Testis (tissue), 2 donors: ENCODE data around the gene LTBR.

Experiments used
- CTCF ChIP-seq, 3 experiments: fragments of 450-650 bp in 2 of 3; fragments of 200-600 bp in 1 of 3; sonication (generic) in 1 of 3; IDR thresholded peaks; one replicate each; pipeline ENCODE4 v1.5.1; 2016 to 2019; ENCODE audit warnings: antibody characterized with exemption in 3 of 3, mild to moderate bottlenecking in 2 of 3, moderate library complexity in 1 of 3
- POLR2A ChIP-seq: fragments of 450-650 bp; IDR thresholded peaks from one replicate; pipeline ENCODE4 v1.6.1; 2017; ENCODE audit warnings: antibody characterized with exemption, mild to moderate bottlenecking, moderate library complexity

DNA sequence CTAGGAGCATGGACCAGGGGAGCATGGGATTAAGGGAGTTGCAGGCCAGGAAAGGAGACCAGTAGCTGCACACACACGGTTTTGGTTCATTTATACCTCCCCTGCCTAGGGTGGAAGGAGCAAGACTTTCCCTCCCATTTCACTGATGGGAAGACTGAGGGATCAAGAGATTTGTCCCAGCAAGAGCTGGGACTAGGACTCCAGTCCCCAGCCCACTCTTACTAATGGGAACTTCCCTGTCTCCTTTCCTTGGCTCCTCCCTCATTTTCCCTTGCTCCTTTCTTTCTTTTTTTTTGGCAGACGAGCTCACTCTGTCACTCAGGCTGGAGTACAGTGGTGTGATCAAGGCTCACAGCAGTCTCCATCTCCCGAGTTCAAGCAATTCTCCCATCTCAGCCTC lies 21.6 kb upstream of the LTBR start:
- TF ChIP-seq CTCF (IDR thresholded peaks at IDR 0.05) (no peak), POLR2A (no peak)
